ENCODE results near the gene ZNF438. TPM values are rescaled to one million over a fixed set of nuclear protein-coding genes. Genes with fewer than 3 reads are reported as not detected.

ZNF438 gene
- total and polyA plus RNA-seq, 2 of the 4 experiments (the other 2 are of a cell fraction): 1.8 to 2.9 TPM

- TF ChIP-seq SMC3 (IDR thresholded peaks at IDR 0.05; ENCODE audit: low read depth, low read length): no peak
- no peak for TF ChIP-seq MXI1 (IDR thresholded peaks at IDR 0.05; ENCODE audit: borderline replicate concordance, low read depth, low read length)
- TF ChIP-seq POLR2A (IDR thresholded peaks at IDR 0.05; ENCODE audit: low read depth, low read length): no peak
- no peak for TF ChIP-seq CHD1 (IDR thresholded peaks at IDR 0.05; ENCODE audit: low read depth, low read length)
- TF ChIP-seq FOS (IDR thresholded peaks at IDR 0.05; ENCODE audit: low read depth, low read length): no peak
- TF ChIP-seq RAD21 (IDR thresholded peaks at IDR 0.05; ENCODE audit: low read length): no peak
- no peak for TF ChIP-seq CTCF (conservative IDR thresholded peaks at IDR 0.05; ENCODE audit: low read depth, low read length)
- TF ChIP-seq MAFK (IDR thresholded peaks at IDR 0.05; ENCODE audit: low read depth, low read length): no peak
- TF ChIP-seq ELK1 (IDR thresholded peaks at IDR 0.05; ENCODE audit: borderline replicate concordance, low read depth, low read length): no peak
- TF ChIP-seq CEBPB (IDR thresholded peaks at IDR 0.05; ENCODE audit: low read depth, low read length): no peak
- TF ChIP-seq NFE2L2 (IDR thresholded peaks at IDR 0.05; ENCODE audit: low read depth, low read length): no peak
- TF ChIP-seq USF2 (IDR thresholded peaks at IDR 0.05; ENCODE audit: low read depth, low read length): no peak
- no peak for TF ChIP-seq RFX5 (IDR thresholded peaks at IDR 0.05; ENCODE audit: low read depth, low read length)
Observed at GRCh38 chr10:30973737-30974136, 57.9 kb downstream of the ZNF438 start.

More at GRCh38 chr10:30973737-30974136, 57.9 kb downstream of the ZNF438 start:
- Histone ChIP-seq H2BK15ac (ENCODE audit: low read depth, low read length) (no peak overlapping the region), H4K91ac (ENCODE audit: insufficient read depth, low read depth, low read length) (no peak overlapping the region), H3K36me3 (ENCODE audit: control insufficient read depth, insufficient read depth, low read length) (no peaks in the 10 kb centered on the region), H3K27ac (ENCODE audit: insufficient read depth, low read length) (no peak overlapping the region), H3K56ac (ENCODE audit: extremely low read depth, insufficient read depth, low read length) (no peak overlapping the region), H3K79me1 (ENCODE audit: low read depth in 1 of 2, low read length in 2 of 2) (peaks cover 0 to 7% of the 10 kb centered on the region in 2 experiments; a peak in 1 of 4 replicates), H3K9me3 (ENCODE audit: control insufficient read depth, insufficient read depth, low read length) (no peaks in the 10 kb centered on the region), H2AFZ (replicated peaks; ENCODE audit: low read length, poor library complexity) (no peak overlapping the region), H3K4me2 (ENCODE audit: low read depth, low read length) (no peak overlapping the region), H2BK120ac (ENCODE audit: low read depth, low read length) (no peak overlapping the region), H2BK20ac (ENCODE audit: low read depth, low read length) (no peak overlapping the region), H3K9ac (ENCODE audit: low read depth, low read length) (no peak overlapping the region), H3K27me3 (ENCODE audit: control insufficient read depth, insufficient read depth, low read length) (no peaks in the 10 kb centered on the region), H3K23ac (ENCODE audit: low read depth, low read length) (no peak overlapping the region), H3K9me1 (ENCODE audit: insufficient read depth, low read length) (0 out of 2 replicates have a peak, but pooled peaks cover 5% of the 10 kb centered on the region), H3K4ac (ENCODE audit: low read depth, low read length) (no peak overlapping the region), H4K20me1 (ENCODE audit: insufficient read depth, low read length) (no peaks in the 10 kb centered on the region), H3K14ac (replicated peaks; ENCODE audit: low read depth, low read length) (no peak overlapping the region; the same call in 1 of the 2 replicates), H2AK5ac (ENCODE audit: low read depth, low read length) (no peak overlapping the region; the same call in 1 of the 2 replicates), H4K8ac (ENCODE audit: low read depth in 2 of 2, low read length in 2 of 2) (no peak overlapping the region; a peak in 1 of 4 replicates), H3K4me3 (ENCODE audit: insufficient read depth, low read depth, low read length) (no peak overlapping the region), H2AK9ac (replicated peaks; ENCODE audit: low read depth, low read length, poor library complexity) (no peak overlapping the region), H3K18ac (ENCODE audit: low read depth, low read length) (no peak overlapping the region), H3K4me1 (ENCODE audit: control insufficient read depth, insufficient read depth, low read length) (no peaks in the 10 kb centered on the region; the same call in 1 of the 2 replicates), H4K5ac (ENCODE audit: low read depth, low read length) (no peak overlapping the region), H2BK5ac (ENCODE audit: low read depth, low read length, poor library complexity, severe bottlenecking) (no peak overlapping the region)
- no TSS peak for BruUV-seq (replicated peaks)
- no peak for DNase-seq
- ATAC-seq (ENCODE audit: low read depth): no peak
- dilution Hi-C loops (cut with HindIII; ENCODE audit: low sequenced_read_pairs, unreplicated experiment): no loop called here
- in situ Hi-C loops (cut with MboI; ENCODE audit: low sequenced_read_pairs): no loop called here
- WGBS, 2 experiments (ENCODE audit: extremely low coverage in 2 of 2, insufficient read length in 1 of 2): 54% methylated on average over 4 of the region's 6 CpGs; no CpG with 5 or more reads in 1 of the 2 experiments
- ChIA-PET CTCF (interaction anchor here (0.7 to 0.8 kb wide), 2 partner anchors 30 to 306 kb away, joined by 3 read pairs; no protein-coding TSS in a partner anchor), POLR2A (ENCODE audit: unreplicated experiment) (no interaction called here)
- intact Hi-C loops (cut with micrococcal nuclease): no loop called here
